Neural cell (in vitro differentiated cells): Measurements from ENCODE around the gene RRAS2. TPM values are rescaled to one million over a fixed set of nuclear protein-coding genes. Genes with fewer than 3 reads are reported as not detected.

Experiments
- H2AFZ ChIP-seq: fragments of 200-600, 300-800 bp; sonication (generic), shearing (Covaris generic); 2 replicates; pipeline ENCODE4 v1.6.0; 2014; ENCODE audit warnings: low read depth, mild to moderate bottlenecking, antibody characterized with exemption, low read length, moderate library complexity
- H3F3A ChIP-seq: fragments of 200-600 bp; shearing (Covaris generic); 2 replicates; pipeline ENCODE4 v1.6.1; 2016; ENCODE audit warnings: mild to moderate bottlenecking, moderate library complexity, mixed read lengths, antibody characterized with exemption, low read length; ENCODE audit not compliant: insufficient read depth, poor library complexity, severe bottlenecking
- H3K27ac ChIP-seq: fragments of 200-600, 300-800 bp; sonication (generic), shearing (Covaris generic); 2 replicates; pipeline ENCODE4 v1.5.1; 2014; ENCODE audit warnings: mild to moderate bottlenecking, low read length, moderate library complexity
- H3K27me3 ChIP-seq: fragments of 300-800, 200-600 bp; sonication (generic), shearing (Covaris generic); 2 replicates; pipeline ENCODE4 v1.6.0; 2014; ENCODE audit warnings: mild to moderate bottlenecking, low read depth, low read length, moderate library complexity; ENCODE audit not compliant: insufficient read depth
- H3K36me3 ChIP-seq: fragments of 300-800, 200-600 bp; sonication (generic), shearing (Covaris generic); 2 replicates; pipeline ENCODE4 v1.5.1; 2014; ENCODE audit warnings: mild to moderate bottlenecking, antibody characterized with exemption, low read length, moderate library complexity; ENCODE audit not compliant: insufficient read depth
- H3K4me2 ChIP-seq: fragments of 300-800, 200-600 bp; sonication (generic), shearing (Covaris generic); 2 replicates; pipeline ENCODE4 v1.6.0; 2014; ENCODE audit warnings: mild to moderate bottlenecking, low read length
- H3K4me3 ChIP-seq: fragments of 300-800, 200-600 bp; sonication (generic), shearing (Covaris generic); 2 replicates; pipeline ENCODE4 v1.5.1; 2014; ENCODE audit warnings: mild to moderate bottlenecking, low read length, moderate library complexity
- H3K79me2 ChIP-seq: fragments of 200-600 bp; shearing (Covaris generic); replicated peaks from 2 replicates; pipeline ENCODE4 v1.6.0; 2014; ENCODE audit warnings: mild to moderate bottlenecking, low read length, moderate library complexity; ENCODE audit not compliant: insufficient read depth
- H3K9ac ChIP-seq: fragments of 300-800, 200-600 bp; sonication (generic), shearing (Covaris generic); 2 replicates; pipeline ENCODE4 v1.6.1; 2016; ENCODE audit warnings: mild to moderate bottlenecking, low read length, mixed read lengths
- H3K9me2 ChIP-seq: fragments of 200-600 bp; shearing (Covaris generic); 2 replicates; pipeline ENCODE4 v1.6.1; 2016; ENCODE audit warnings: mild to moderate bottlenecking, low read length, mixed read lengths; ENCODE audit not compliant: insufficient read depth
- H3K9me3 ChIP-seq: fragments of 200-600, 300-800 bp; sonication (generic), shearing (Covaris generic); 2 replicates; pipeline ENCODE4 v1.6.1; 2016; ENCODE audit warnings: mild to moderate bottlenecking, mixed run types, low read length, moderate library complexity, mixed read lengths
- H4K20me1 ChIP-seq: fragments of 200-600 bp; shearing (Covaris generic); 2 replicates; pipeline ENCODE4 v1.6.1; 2016; ENCODE audit warnings: mild to moderate bottlenecking, mixed run types; ENCODE audit not compliant: insufficient read depth
- EP300 ChIP-seq: fragments of 450-650 bp; conservative IDR thresholded peaks from 2 replicates; pipeline ENCODE4 v1.6.1; 2014; ENCODE audit warnings: antibody characterized with exemption, mild to moderate bottlenecking, moderate library complexity; ENCODE audit not compliant: poor library complexity, severe bottlenecking
- EZH2 ChIP-seq: fragments of 200-600, 300-800 bp; shearing (Covaris generic), sonication (generic); IDR thresholded peaks from 2 replicates; pipeline ENCODE4 v1.6.1; 2014; ENCODE audit warnings: antibody characterized with exemption, low read length, borderline replicate concordance, mild to moderate bottlenecking; ENCODE audit not compliant: insufficient read depth, poor library complexity, severe bottlenecking
- MXI1 ChIP-seq: fragments of 450-650 bp; conservative IDR thresholded peaks from 2 replicates; pipeline ENCODE4 v1.6.1; 2014; ENCODE audit warnings: antibody characterized with exemption, mild to moderate bottlenecking; ENCODE audit not compliant: poor library complexity, severe bottlenecking
- POLR2AphosphoS5 ChIP-seq: IDR thresholded peaks from 2 replicates; pipeline ENCODE4 v1.6.1; 2012
- RAD21 ChIP-seq: fragments of 450-650 bp; conservative IDR thresholded peaks from 2 replicates; pipeline ENCODE4 v1.6.1; 2014; ENCODE audit warnings: antibody characterized with exemption, mild to moderate bottlenecking, moderate library complexity
- SMC3 ChIP-seq: fragments of 450-650 bp; conservative IDR thresholded peaks from 2 replicates; pipeline ENCODE4 v1.6.1; 2014; ENCODE audit warnings: antibody characterized with exemption, mild to moderate bottlenecking, moderate library complexity; ENCODE audit not compliant: poor library complexity
- TAF1 ChIP-seq: IDR thresholded peaks from 2 replicates; pipeline ENCODE4 v1.6.1; 2012; ENCODE audit warnings: low read depth
- polyA plus RNA-seq: library from polyadenylated mRNA; depleted of rRNA; stranded (reverse); fragments of >200 nt; gene quantifications from 2 replicates; pipeline ENCODE4 v1.2.3, GENCODE V29; 2014
- TF ChIP-seq, protein P1 (sequence below): fragments of 450-650 bp; IDR thresholded peaks from 2 replicates; pipeline ENCODE4 v1.5.1; 2014; ENCODE audit warnings: antibody characterized with exemption, mild to moderate bottlenecking, moderate library complexity; ENCODE audit not compliant: poor library complexity, severe bottlenecking
- TF ChIP-seq, protein P2 (sequence below): IDR thresholded peaks from 2 replicates; pipeline ENCODE4 v1.6.1; 2012; ENCODE audit warnings: borderline replicate concordance

Gene RRAS2
- polyA plus RNA-seq, 1 donor from 2014 or later = 47.3 TPM

DNA sequence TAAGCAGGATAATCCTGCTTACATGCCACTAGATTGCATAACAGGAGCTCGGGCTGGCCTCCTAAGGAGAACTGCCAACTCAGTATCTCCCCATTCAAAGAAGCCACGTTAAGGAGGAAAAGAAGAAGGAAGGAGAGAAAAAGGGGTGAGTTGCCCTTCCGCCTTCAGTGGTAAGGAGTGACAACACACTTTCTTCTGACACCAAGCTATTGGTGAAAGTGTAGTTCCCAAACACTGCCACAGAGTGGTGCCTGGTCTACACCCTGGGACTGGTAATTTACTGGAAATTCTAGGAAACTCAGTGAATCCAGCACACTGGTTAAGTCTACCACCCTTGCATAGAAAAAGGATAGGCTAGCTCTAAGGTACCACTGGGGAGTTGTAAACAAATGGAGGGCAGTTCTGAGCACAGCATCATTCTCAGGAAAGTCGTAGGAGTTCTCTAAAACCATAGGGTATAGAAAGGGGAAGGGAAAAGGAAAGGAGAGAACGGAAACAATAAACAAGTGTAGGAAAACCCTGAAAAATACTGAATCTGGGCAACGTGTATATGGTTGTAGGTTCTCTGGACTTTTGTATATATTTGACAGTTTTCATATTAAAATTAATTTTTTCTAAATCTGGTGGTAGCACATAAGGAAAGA lies 58.2 kb downstream of the RRAS2 start:
- no peaks in the 10 kb centered on the region for H3K27me3 ChIP-seq
- no peaks in the 10 kb centered on the region for H3F3A ChIP-seq
- peaks cover 6% of the 10 kb centered on the region for H3K79me2 ChIP-seq
- no peak overlapping the region for H3K4me2 ChIP-seq
- H3K27ac ChIP-seq = no peak overlapping the region
- no peaks in the 10 kb centered on the region for H3K9me3 ChIP-seq
- H3K4me3 ChIP-seq = no peak overlapping the region
- H3K9ac ChIP-seq = no peak overlapping the region
- H2AFZ ChIP-seq = no peak overlapping the region
- no peaks in the 10 kb centered on the region for H4K20me1 ChIP-seq
- no peaks in the 10 kb centered on the region for H3K36me3 ChIP-seq
- H3K9me2 ChIP-seq = no peaks in the 10 kb centered on the region
- TF ChIP-seq, protein P1, sequence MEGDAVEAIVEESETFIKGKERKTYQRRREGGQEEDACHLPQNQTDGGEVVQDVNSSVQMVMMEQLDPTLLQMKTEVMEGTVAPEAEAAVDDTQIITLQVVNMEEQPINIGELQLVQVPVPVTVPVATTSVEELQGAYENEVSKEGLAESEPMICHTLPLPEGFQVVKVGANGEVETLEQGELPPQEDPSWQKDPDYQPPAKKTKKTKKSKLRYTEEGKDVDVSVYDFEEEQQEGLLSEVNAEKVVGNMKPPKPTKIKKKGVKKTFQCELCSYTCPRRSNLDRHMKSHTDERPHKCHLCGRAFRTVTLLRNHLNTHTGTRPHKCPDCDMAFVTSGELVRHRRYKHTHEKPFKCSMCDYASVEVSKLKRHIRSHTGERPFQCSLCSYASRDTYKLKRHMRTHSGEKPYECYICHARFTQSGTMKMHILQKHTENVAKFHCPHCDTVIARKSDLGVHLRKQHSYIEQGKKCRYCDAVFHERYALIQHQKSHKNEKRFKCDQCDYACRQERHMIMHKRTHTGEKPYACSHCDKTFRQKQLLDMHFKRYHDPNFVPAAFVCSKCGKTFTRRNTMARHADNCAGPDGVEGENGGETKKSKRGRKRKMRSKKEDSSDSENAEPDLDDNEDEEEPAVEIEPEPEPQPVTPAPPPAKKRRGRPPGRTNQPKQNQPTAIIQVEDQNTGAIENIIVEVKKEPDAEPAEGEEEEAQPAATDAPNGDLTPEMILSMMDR = peak; percentile 86
- TF ChIP-seq, protein P2, sequence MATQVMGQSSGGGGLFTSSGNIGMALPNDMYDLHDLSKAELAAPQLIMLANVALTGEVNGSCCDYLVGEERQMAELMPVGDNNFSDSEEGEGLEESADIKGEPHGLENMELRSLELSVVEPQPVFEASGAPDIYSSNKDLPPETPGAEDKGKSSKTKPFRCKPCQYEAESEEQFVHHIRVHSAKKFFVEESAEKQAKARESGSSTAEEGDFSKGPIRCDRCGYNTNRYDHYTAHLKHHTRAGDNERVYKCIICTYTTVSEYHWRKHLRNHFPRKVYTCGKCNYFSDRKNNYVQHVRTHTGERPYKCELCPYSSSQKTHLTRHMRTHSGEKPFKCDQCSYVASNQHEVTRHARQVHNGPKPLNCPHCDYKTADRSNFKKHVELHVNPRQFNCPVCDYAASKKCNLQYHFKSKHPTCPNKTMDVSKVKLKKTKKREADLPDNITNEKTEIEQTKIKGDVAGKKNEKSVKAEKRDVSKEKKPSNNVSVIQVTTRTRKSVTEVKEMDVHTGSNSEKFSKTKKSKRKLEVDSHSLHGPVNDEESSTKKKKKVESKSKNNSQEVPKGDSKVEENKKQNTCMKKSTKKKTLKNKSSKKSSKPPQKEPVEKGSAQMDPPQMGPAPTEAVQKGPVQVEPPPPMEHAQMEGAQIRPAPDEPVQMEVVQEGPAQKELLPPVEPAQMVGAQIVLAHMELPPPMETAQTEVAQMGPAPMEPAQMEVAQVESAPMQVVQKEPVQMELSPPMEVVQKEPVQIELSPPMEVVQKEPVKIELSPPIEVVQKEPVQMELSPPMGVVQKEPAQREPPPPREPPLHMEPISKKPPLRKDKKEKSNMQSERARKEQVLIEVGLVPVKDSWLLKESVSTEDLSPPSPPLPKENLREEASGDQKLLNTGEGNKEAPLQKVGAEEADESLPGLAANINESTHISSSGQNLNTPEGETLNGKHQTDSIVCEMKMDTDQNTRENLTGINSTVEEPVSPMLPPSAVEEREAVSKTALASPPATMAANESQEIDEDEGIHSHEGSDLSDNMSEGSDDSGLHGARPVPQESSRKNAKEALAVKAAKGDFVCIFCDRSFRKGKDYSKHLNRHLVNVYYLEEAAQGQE = no peak
- TF ChIP-seq RAD21 (peak; percentile 91), SMC3 (peak; percentile 86)

GRCh38 chr11:14299921-14300320 lies 59.1 kb downstream of the RRAS2 start:
- no peak overlapping the region for H3K9ac ChIP-seq
- no peaks in the 10 kb centered on the region for H3K9me3 ChIP-seq
- no peak for TF ChIP-seq EP300
- TF ChIP-seq RAD21 = no peak
- no peak for TF ChIP-seq EZH2
- TF ChIP-seq, protein P1 = no peak
- no peak for TF ChIP-seq SMC3
- no peak for TF ChIP-seq POLR2AphosphoS5
- TF ChIP-seq MXI1 = no peak
- TF ChIP-seq, protein P2 = no peak
- no peak for TF ChIP-seq TAF1
- H3K36me3 ChIP-seq = no peaks in the 10 kb centered on the region
- H3K27me3 ChIP-seq = no peaks in the 10 kb centered on the region
- H2AFZ ChIP-seq = no peak overlapping the region
- peaks cover 7% of the 10 kb centered on the region for H3K79me2 ChIP-seq
- H3F3A ChIP-seq = no peaks in the 10 kb centered on the region
- no peaks in the 10 kb centered on the region for H3K9me2 ChIP-seq
- H3K27ac ChIP-seq = no peak overlapping the region
- H4K20me1 ChIP-seq = no peaks in the 10 kb centered on the region
- no peak overlapping the region for H3K4me2 ChIP-seq
- no peak overlapping the region for H3K4me3 ChIP-seq
